Activated CD4-positive, alpha-beta T cell treated with anti-CD3 and anti-CD28 coated beads, Interleukin-2, amount 50 U/mL, for 4 hours (primary cell): Measurements from ENCODE around the gene WTIP.
"Not testable (repeated sequence)": the region's sequence is repeated elsewhere in the genome, so short reads cannot be mapped to it uniquely, and the experiment has no call there.

Experiments used
- DNase-seq, 2 experiments: peaks; one replicate each; pipeline ENCODE4 v3.0.0-alpha.2; 2020

The WTIP gene

DNA sequence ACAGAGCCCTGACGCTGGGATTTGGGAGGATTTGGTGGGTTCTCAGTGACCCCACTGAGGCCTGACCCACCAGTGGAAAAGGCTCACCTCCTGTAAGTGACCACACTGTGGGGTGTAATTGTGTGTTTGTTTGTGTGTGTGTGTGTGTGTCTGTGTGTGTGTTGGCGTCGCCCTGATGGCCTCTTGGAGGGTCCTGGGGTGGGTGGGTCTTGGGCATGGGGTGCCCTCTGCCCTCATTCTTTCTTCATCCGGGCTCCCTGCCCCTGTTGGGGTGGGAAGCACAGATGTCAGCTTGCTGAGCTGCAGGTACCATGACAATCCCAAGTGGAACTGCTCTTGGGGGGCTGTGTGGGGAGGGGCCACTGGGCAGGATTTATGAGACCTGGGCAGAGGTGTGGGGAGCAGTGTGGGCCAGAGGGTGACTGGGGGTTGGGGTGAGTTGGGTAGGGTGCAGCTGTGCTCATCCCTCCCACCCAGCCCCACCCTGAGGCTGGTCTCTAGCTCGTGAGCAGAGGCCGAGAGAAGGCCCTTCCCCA is 22.8 kb downstream of the WTIP start:
- DNase-seq, result no peak

DNA sequence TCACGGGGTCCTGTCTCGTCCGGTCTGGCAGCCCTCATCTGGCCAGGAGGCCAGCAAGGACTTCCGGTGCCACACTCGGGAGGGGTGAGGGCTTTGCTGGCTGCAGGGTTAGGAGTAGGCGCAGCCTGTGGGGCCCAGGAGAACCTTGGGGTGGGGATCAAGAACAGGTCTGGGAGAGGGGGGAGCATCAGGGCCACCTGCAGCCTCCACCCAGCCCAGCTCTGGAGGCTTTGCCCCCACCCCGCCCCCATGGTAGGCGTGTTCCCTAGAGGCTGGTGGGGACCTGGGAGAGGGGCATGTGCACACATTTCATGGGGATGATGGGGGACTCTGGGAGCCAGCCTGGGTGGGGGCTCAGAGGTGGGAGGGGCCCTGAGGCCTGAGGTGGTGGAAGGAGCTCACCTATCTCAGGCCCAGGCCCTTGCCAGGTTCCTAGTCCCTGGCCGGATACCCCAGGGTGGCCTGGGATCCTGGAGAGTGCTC is 23.3 kb downstream of the WTIP start:
- DNase-seq, result no peak

DNA sequence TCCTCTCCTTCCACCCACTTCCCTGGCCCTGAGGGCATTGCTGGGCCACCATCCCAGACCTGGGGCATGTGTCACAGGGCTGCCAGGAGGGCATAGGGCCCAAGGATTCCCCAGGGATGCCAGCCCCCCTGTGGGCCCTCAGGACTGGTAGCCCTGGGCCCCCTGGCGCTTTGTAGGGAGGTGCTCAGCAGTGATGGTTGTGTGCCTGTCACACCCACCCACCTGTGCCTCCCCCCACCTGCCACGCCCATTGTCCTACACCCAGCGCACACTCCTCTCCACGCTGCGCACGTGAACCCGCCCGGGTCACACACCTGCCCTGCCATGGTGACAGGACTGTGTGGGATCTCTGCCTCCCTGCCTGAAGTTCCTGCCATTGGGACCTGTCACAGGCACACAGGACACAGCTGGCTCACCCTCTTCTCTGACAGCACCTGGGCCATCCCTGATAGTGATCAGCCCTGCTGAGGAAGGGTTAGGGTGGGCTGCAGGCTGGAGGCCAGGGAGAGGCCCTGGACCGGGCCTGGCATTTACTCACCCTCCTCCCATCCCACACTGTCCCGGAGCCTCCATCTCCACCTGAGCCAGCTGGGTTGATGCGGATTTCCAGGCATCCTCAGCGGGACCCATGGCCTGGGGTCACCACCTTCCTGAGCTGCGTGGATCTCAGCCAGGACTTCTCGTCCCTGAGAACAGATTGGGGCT is 23.9 kb downstream of the WTIP start:
- DNase-seq, result no peak

DNA sequence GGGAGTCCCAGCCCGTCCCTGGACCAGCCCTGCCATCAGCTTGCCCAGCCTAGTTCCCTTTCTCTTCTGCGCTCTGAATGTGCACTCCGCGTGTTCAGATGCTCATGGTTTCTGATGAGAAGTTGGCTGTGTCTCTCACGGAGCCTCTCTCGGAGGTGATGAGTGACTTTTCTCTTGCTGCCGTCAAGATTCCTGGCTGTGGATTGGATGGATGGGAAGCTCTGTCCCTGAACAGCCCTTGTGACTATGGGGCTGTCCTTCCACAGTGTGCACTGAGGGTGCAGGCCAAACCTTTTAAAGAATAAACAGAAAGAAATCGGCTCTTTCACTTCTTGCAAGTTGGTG is 24.4 kb downstream of the WTIP start:
- no peak for DNase-seq

DNA sequence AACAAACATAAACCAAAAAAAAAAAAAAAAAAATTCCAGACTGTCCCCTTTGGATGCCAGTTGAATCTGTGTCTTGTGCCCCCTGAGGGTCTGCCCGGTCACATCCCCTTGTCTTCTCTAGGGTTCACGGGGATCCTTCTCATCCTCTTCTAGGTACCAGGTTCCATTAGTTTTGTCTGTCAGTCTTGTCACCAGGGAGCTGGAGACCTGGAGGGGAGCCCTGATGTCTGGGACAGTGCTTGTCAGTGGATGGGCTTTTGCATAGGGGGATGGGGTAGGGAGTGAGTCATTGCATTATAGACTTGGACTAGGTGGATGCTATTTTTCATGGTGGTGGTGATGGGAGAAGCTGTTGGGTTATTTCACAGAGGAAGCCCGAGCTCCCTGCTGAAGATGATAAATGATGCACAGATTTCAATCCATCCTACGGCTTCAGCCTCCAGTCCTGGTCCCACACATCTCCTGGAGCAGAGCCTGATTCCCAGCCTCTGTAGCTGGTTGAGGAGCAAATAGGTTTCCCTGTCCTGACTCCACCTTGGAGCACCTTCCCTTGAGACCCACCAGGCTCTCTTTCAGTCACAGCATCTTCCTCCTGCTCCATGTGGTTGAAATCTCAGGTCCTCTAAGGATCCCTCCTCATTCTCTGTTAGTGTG is 26.0 kb downstream of the WTIP start:
- no peak for DNase-seq

DNA sequence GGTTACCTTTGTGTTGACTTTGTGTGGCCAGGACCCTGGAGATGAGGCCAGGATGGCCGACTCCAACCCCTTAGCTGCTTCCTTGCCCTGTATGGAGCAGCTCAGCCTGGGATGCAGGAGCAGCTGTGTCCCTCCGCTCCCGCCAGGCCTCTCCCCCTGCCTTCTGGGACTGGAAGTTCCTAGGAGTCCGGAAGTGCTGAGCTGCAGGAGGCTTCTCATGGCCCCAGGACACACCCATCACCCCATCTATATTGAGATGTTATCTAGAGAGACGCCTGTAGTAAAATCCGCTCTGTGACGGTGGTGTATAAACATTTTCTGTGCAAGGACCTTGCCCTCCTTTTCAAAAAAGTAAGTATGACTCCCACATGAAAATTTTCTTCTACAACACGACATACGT is 27.0 kb downstream of the WTIP start:
- DNase-seq, result no peak

DNA sequence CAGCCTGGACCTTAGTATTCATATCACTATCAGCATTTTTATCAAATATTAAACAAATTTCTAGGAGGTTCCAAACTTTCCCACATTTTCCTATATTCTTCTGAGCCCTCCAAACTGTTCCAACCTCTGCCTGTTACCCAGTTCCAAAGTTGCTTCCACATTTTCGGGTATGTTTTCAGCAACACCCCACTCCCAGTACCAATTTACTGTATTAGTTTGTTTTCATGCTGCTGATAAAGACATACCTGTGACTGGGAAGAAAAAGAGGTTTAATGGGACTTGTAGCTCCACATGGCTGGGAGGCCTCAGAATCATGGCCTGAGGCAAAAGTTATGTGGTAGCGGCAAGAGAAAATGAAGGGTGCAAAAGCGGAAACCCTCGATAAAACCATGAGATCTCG is 29.3 kb downstream of the WTIP start:
- DNase-seq, result not testable (repeated sequence)

DNA sequence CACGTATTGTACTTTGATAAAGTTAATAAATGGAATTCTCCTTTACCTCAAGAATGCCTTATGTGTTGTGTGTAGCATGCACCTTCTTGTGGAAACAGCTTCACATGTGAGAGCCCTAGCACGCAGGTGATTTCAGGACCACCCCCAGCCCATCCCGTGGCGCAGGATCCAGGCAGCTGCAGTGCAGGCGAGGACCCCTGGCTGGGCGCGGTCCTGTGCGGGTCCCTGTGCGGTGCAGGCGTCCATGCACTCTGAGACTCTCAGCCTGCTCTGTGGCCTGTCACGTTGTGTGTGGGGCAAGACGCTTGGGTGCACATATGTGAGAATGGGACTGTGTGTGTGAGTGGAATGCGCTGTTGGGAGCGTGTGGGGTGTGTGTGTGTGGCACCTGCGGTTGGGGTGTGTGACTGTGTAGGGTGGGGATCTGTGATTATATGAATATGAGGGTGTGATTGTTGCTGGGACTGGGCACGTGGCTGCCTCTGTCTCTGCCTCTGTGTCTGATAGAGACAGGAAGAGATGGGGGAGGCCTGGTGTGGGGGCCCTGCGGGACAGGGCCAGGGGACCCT is 30.8 kb downstream of the WTIP start:
- no peak for DNase-seq

DNA sequence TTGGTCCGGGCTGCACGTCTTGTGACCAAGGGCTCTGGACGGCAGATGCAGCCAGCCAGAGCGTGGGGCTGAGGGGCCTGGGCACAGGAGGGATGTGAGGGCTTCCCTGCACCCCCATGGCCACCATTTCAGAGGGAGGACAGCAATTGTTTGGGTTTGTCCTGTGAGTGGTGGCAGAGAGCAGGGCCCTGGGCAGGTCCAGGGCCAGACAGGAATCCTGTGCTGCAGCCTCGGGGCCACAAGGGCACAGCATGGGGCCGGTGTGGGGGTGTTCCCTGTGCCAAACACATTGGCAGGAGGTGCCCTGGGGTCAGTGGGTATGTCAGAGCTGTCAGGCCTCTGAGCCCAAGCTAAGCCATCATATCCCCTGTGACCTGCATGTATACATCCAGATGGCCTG is 32.2 kb downstream of the WTIP start:
- DNase-seq, result no peak

DNA sequence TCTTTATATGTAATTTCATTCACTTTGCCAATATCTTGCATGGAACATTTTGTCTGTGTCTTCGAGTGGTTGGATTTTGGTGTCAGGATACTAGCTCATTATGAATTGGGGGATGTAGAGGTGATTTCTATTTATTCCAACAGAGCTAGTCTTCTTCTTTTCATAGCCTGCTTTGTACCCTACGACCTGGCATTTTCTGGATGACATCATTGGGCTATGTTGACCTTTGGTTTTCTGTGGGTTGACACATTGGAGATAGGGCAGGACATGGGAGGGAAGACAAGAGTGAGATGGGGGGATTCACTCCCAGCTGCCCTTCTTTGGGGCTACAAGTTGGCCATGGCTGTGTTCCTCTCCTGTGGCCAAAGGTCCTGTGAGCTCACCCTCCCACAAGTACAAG is 38.0 kb downstream of the WTIP start:
- DNase-seq, result no peak

DNA sequence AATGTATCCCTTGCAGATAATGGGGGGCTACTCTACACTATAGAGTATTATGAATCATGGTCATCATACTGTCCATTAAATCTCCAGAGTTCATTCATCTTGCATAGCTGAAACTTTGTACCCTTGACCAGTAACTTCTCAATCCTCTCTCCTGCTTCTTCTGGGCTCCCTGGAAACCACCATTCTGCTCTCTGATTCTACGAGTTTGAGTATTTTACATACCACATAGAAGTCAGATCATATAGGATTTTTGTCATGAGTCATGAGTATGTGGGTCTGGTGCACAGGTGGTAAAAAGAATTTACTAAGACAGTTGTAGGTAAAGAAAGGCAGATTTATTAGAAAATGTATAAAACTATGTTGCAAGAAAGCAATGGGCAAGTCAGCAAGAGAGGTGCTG is 41.9 kb downstream of the WTIP start:
- DNase-seq, result no peak

DNA sequence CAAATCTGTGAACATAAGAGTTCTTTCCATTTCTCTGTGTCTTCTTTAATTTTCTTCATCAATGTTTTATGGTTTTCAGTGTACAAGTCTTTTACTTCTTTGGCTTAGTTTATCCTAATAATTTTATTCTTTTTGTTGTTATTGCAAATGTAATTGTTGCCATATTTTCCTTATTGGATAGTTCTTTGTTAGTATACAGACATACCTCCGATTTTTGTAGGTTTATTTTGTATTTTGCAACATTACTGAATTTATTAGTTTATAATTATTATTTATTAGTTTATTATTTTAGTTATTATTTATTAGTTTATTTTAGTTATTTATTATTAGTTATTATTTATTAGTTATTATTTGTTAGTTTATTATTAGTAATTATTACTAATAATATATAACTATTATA is 43.4 kb downstream of the WTIP start:
- DNase-seq, result no peak

DNA sequence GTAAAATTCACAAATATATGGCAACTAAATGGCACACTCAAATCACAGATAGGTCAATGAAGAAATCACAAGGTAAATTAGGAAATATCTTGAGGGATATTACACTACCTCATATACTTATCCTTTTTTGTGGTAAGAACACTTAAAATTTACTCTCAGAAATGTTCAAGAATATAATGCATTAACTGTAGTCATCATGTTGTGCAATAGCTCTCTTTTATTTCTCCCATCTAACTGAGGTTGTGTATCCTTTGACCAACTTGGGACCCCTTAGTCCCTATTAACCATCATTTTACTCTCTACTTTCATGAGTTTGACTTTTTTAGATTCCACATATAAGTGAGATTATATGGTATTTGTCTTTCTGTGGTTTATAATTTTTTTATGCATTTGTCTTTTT is 52.6 kb downstream of the WTIP start:
- no peak for DNase-seq

DNA sequence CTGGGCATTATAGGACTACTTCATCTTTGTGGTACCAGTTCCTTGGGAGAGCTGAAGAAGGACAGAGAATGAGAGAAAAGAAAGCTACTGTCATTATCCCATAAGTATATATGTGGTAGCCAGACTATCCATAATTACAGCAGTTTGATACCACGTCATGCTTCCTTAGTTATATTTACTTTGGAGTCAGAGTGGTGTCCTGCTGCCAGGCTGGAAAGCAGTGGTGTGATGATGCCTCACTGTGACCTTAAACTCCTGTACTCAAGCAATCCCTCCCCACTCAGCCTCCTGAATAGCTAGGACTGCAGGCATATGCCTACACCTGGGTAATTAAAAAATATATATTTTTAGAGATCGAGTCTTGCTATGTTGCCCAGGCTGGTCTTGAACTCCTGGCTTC is 57.8 kb downstream of the WTIP start:
- DNase-seq, result no peak

DNA sequence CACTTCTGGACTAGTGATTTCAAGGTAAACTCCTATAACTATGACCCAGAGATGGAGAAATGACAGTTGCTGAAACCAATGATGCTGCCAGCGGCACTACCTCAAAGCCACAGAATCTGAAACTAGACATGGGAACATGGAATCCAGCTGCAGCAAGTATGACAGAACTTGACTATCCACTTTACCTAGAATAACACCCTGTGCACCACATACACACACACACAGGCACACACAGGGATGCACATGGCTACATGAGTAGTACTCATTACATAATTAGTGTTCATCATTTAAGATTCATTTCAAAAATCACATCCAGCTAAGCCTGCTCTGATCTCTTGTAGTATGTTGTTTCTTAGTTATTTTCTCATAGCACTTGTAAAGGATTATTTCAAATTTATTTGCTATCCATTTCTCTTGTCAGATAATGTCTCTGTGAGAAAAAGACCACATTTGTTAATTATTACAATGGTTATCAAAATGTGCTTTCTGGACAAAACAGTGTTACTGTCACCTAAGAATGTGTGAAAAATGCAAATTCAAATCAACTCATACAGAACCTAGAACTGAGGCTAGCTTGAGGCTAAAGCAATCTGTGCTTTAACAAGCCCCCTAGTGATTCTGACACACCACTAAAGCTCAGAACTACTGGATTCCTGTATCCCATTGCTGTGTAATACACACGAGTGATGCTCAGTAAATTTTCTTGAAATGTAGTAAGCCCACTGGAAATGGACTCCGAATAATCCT is 59.4 kb downstream of the WTIP start:
- no peak for DNase-seq

DNA sequence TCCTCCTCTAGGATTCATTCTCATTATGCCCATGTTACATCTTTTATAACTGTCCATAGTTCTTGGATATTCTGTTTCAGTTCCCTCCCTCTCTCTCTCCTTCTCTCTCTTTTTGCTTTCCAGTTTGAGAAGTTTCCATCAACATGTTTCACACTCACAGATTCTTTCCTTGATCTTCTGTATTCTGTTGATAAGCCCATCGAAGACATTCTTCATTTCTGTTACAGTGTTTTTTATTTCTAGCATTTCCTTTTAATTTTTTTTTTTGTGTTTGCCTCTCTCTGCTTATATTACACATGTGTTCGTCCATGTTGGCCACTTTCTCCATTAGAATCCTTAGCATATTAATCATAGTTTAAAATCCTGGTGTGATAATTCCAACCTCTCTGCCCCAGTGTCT is 68.3 kb downstream of the WTIP start:
- DNase-seq, result no peak

DNA sequence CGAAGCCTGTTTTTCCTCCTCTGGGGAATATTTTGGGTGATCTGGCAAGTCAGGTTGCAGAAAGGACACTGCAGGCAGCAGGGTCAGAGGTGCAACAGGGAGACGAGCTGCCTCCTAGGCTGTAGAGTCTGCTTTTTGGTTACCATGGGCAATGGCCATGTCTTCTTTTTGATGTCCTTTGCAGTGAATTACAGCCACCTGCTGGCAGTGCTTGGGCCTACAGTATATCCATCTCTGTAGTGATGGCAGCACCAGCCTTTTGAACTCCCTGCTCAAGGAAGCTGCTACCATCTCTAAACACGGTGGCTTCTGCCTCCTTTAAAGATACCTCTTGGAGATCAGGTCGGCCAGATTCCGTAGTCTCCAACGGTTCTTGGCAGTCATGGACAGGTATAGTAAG is 73.9 kb downstream of the WTIP start:
- DNase-seq, result no peak

DNA sequence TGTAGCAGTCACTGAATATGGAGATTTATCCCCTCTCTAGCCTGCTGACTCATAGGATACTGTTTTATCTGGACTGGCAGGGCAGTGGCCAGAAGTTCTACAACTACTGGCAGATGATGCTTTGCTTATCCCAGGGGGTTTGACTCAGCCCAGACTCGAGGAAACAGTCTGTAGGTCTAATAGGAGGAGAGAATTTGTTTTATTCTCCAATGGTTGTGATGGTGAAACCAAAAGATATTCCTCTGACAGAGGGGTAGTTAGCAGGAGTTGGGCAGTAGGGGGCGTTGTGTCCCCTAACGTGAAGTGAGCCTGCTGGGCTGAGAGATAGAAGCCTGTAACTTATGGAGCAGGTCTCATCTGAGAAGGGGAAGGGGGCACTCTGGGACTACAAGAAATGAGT is 74.9 kb downstream of the WTIP start:
- no peak for DNase-seq

DNA sequence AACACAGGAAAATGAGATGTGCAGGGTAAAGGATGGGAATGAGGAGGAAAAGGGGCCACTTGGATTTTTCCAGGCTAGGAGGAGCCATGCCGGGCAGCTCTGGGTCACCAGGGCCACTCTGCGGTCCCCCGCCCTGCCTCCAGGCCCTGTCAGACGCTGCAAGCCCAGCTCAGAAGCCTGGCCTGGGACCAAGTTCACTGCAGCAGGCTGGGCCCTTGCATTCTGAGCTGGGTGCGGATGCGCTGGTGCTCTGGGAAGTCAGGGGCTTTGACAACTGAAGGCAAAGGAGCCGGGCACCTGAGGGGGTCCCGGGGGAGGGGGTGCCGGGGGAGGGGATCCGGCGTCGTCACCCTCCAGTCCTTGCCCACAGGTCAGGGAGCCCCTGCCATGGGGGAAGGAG is 77.5 kb downstream of the WTIP start:
- DNase-seq, result no peak

DNA sequence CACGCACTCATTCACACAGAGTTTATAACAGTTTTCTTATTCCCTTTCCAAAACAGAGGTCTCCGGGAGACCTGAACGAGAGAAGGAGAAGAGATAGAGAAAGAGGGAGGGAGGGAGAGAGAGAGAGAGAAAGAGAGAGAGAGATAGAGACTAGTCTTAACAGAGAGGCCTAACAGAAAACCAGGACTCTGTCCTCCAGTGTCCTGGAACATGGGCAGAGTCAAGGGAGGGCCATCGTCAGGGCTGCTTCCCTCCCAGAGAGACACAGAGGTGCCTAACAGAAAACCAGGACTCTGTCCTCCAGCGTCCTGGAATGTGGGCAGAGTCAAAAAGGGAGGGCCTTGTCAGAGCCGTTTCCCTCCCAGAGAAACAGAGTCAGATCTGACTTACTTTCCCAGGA is 78.7 kb downstream of the WTIP start:
- no peak for DNase-seq
